T47D (cell line): ENCODE measurements around the gene CD247.

Experiments
- DNase-seq, 2 experiments: peaks; one replicate each; pipeline versions ENCODE4 v3.0.0 to v3.0.0-alpha.2; 2011 to 2012; ENCODE audit warnings: low read depth in 1 of 2, low spot score in 1 of 2
- JUND ChIP-seq: IDR thresholded peaks from 2 replicates; pipeline ENCODE4 v1.6.1; 2012; ENCODE audit warnings: low read depth
- in situ Hi-C: cut with HindIII; loops from 2 replicates; pipeline ENCODE4 v1.10.0; 2016; ENCODE audit warnings: low sequenced_read_pairs, low pct_unique_long_range_greater_than_20kb

The CD247 gene

GRCh38 chr1:167469280-167469965 is 48.9 kb downstream of the CD247 start:
- no peak for DNase-seq
- TF ChIP-seq JUND = no peak
- in situ Hi-C loops = no loop called here

- in situ Hi-C loops = no loop called here
- no peak for TF ChIP-seq JUND
- DNase-seq = no peak
Observed at GRCh38 chr1:167467752-167468151, 50.6 kb downstream of the CD247 start.

- no peak for DNase-seq
Observed at GRCh38 chr1:167467126-167467710, 51.1 kb downstream of the CD247 start.

DNA sequence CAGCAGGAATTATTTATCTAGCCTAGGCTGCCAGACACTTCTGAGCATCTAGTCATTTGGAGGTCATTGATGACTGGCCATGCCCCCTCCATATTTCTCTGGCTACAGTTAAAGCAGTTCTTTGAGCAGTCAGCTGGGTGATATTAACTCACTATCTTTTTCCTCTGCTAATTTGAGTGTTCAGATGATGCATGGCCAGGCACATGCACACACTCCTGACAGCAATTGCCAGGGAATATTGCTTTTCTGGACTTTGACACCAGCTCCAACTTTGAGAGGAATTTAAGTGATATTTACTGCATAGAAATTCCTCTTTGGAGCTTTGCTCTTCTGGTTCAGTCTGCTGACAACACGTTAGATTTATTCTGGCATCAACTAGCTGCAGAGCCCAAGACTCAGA is 52.6 kb downstream of the CD247 start:
- in situ Hi-C loops = no loop called here
- no peak for DNase-seq
- TF ChIP-seq JUND = no peak

More at GRCh38 chr1:167467126-167467710, 51.1 kb downstream of the CD247 start:
- in situ Hi-C loops = no loop called here
- TF ChIP-seq JUND = no peak

- TF ChIP-seq JUND = no peak
- in situ Hi-C loops = no loop called here
Observed at GRCh38 chr1:167465018-167465417, 53.3 kb downstream of the CD247 start.

GRCh38 chr1:167463875-167464575 is 54.3 kb downstream of the CD247 start:
- in situ Hi-C loops = no loop called here
- TF ChIP-seq JUND = no peak

More at GRCh38 chr1:167465018-167465417, 53.3 kb downstream of the CD247 start:
- DNase-seq = no peak

GRCh38 chr1:167463080-167463479 is 55.2 kb downstream of the CD247 start:
- in situ Hi-C loops = no loop called here
- TF ChIP-seq JUND = no peak
- no peak for DNase-seq

More at GRCh38 chr1:167463875-167464575, 54.3 kb downstream of the CD247 start:
- DNase-seq = no peak

GRCh38 chr1:167462341-167462740 is 56.0 kb downstream of the CD247 start:
- in situ Hi-C loops = no loop called here
- DNase-seq = no peak
- no peak for TF ChIP-seq JUND

DNA sequence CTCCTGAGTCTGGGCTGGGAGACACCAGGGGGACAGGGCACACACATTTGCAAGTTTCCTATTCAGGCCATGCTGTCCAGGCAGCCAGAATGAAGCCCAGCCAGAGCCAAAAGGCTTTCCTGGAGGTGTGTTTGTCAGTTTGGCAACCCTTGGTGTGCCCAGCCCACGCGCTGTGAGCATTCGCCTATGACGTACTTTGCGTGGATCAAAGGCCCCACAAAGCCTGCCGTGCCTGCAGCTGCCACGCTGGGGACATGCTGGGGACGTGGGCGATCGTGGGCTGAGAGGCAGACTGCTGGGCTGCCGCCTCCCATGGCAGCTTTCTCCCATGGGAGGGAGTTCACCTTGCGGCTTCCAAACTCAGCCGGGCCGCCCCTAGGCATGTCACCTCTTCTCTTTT is 57.5 kb downstream of the CD247 start:
- no peak for TF ChIP-seq JUND
- in situ Hi-C loops = no loop called here
- no peak for DNase-seq

- DNase-seq = no peak
- in situ Hi-C loops = no loop called here
- no peak for TF ChIP-seq JUND
Observed at GRCh38 chr1:167457936-167458584, 60.3 kb downstream of the CD247 start.

DNA sequence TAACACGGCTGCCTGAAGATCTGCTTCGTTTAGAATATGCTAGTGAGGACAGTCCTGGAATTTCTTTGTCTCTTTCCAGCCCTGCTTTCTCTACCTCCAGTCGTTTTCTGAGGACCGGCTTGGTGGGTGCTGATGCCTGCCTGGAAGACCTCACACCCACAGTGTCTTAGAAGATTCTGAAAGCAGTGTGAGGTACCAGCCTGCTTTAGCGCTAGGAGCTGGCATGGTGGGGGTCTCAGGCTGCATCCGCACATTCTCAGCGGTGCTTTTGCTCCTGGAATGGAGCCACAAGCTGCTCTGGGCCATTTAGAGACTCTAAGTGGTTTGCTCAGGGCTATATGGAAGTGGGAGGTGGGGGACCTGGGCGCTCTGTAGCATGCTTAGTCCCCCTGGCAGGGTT is 61.4 kb downstream of the CD247 start:
- no peak for DNase-seq
- in situ Hi-C loops = no loop called here
- no peak for TF ChIP-seq JUND

GRCh38 chr1:167456524-167456923 is 61.8 kb downstream of the CD247 start:
- in situ Hi-C loops = no loop called here
- DNase-seq = no peak
- no peak for TF ChIP-seq JUND

DNA sequence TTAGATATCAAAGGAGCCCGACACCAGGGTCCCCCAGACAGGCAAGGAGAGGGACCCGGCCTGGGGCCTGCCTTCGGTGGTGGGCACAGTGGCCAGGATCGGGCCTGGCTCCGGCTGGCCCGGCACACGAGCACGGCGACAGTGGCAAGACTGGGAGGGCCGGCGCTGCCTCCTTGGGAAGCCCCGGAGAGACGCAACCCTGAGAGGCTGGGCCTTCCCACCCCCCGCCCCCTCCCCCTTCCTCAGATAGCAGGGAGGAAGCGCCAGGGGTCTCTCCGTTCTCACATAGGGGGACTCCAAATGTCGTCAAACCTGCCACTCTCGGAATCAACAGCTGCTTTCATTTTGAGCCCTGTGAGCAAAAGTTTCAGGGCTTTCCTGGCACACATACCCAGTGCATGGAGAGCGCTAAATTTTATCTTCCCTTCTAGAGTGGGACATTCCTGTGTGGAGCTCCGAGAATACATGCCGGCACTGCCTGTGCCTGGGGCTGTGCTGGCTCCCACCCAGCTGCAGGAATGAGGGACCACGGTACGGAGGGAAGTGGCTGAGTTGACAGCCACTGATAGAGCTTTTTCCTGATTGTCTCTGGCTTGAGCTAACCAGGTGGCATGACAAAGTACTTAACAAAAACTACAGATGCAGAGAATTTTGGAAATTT is 62.4 kb downstream of the CD247 start:
- in situ Hi-C loops = no loop called here
- no peak for DNase-seq
- TF ChIP-seq JUND = no peak
